HG03378 (cell line): ENCODE measurements around the gene CCDC13.

Experiments
- ATAC-seq: cut with Tn5 transposase; IDR thresholded peaks from one replicate; pipeline ENCODE4 v1.9.1; 2021; ENCODE audit warnings: mild to moderate bottlenecking, moderate library complexity; ENCODE audit not compliant: unreplicated experiment

Gene CCDC13

DNA sequence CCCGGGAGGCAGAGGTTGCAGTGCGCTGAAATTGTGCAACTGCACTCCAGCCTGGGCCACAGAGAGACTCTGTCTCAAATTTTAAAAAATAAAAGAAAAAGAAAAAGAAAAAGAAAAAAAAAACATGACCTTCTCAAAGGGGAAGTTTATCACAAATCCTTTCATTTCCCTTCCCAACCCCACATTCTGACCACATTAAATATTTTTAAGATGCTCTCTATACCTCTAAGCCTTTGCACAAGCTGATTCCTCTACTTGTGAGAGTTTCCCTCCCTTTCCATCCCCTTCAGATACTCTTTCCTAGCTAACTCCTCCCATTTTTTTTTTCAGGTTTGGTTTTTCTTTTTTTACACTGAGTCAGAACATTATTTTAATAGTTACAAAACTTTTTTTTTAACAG lies 27.2 kb upstream of the CCDC13 start:
- ATAC-seq: no peak

DNA sequence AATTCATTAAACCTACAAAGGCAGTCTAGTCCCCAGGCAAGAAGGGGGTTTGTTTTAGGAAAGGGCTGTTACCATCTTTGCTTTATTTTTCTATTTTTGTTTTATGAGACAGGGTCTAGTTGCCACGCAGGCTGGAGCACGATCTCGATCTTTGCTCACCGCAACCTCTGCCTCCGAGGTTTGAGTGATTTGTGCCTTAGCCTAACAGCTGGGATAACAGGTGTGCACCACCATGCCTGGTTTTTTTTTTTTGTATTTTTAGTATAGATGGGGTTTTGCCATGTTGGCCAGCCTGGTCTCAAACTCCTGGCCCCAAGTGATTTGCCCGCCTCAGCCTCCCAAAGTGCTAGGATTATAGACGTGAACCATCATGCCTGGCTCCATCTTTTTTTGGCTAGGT lies 26.3 kb upstream of the CCDC13 start:
- ATAC-seq: no peak

DNA sequence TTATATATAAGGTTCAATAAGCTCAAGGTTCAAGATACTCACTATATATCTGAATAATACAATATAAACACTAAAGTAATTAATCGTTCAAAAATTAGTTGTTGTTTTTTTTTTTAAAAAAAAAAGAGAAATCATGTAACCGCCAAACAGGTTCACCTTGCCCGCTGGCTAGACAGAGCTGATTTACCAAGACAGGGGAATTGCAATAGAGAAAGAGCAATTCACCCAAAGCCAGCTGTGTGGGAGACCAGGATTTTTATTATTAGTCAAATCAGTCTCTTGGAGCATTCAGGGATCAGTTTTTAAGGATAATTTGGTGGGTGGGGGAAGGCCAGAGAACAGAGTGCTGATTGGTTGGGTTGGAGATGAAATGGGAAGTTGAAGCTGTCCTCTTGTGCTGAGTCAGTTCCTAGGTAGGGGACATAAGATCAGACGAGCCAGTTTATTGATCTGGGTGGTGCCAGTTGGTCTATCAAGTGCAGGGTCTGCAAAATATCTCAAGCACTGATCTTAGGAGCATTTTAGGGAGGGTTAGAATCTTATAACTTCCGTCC lies 23.4 kb upstream of the CCDC13 start:
- no peak for ATAC-seq

GRCh38 chr3:42795621-42796181 lies 22.6 kb upstream of the CCDC13 start:
- ATAC-seq: no peak

GRCh38 chr3:42790714-42791229 lies 17.7 kb upstream of the CCDC13 start:
- no peak for ATAC-seq

DNA sequence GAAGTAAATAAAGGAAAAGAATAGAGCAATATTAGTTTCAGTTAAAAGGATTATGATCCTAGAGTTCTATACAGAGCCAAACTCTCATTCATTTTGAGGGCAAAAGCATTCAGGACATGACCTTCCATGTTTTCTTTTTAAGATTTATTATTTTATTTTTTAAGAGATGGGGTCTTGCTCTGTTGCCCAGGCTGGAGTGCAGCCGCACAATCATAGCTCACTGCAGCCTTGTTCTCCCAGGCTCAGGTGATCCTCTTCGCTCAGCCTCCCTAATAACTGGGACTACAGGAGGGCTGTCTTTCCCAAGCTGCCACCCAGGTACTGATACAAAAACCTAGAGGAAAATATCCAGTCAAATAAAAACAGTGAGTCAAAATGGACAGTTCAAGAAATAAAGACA lies 13.6 kb upstream of the CCDC13 start:
- ATAC-seq: no peak

DNA sequence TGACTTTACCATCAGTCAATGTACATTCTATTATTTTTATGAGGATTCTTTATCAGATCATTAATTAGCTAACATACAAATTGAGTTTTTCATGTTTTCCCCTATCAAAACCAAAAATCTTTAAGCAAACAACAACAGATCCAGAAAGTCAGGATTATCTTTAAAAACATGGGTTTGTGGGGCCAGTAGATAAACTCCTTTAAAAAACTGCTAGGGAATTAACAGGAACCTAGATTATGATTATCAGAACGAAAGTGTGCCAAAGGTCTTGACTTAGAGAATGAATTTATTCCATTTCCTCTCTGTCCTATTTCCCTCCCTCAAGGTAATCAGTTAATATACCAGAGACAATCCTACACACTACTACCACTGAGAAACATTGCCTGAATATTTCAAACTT lies 13.2 kb upstream of the CCDC13 start:
- ATAC-seq: no peak

DNA sequence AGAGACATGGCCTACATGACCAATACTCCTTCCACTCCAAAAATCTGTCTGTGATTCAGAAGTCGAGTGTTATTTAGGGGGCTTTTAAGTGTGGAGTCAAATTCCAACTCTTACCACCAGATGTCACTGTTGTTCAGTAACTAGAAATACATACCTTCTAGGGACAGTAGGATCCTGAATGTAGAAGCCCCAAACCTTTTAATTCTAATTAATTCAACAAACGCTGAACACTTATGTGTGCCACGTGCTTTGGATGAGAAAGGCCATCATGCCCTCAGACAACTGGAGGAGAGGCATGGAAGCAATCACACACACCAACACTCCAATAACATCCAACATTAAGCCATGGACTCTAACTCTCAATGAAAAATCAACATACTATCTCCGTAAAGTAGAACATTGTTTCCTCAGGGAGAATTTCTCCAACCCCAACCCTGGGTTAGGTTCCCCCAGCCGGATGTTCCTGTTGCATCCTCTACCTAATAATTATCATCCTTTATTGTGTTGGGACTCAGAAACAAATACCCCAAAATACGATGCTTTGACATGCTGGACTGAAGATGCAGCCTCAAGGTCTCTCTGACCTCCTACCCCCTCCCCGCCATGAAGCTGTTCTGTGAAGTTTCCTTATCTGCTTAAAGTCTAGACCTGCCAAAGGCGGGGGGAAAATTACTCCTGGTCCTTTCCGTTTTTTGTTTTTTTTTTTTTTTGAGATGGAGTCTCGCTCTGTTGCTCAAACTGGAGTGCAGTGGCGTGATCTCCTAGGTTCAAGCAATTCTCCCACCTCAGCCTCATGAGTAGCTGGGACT lies 8.0 kb upstream of the CCDC13 start:
- no peak for ATAC-seq

- ATAC-seq: no peak
Measured at GRCh38 chr3:42780398-42780797, 7.3 kb upstream of the CCDC13 start.

GRCh38 chr3:42778644-42779043 lies 5.6 kb upstream of the CCDC13 start:
- no peak for ATAC-seq

DNA sequence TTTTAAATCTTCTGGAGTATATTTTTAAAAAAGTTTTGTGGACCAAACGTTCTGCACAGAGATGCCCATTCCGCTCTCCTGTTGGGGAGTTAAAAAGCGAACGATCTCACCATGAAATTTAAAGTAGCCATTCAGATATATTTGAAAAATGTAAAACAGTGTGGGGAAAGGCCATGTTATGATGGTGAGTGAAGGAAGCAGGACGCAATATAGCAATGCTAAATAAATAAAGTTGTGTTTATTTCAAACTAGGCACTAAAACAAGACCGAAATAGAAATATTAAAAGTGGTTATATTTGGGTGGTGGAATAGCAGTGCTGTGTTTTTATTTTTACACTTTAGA lies 327 bp upstream of the CCDC13 start:
- ATAC-seq: no peak

- no peak for ATAC-seq
Measured at GRCh38 chr3:42771271-42771670, 1.8 kb downstream of the CCDC13 start.

GRCh38 chr3:42769477-42770131 lies 3.4 kb downstream of the CCDC13 start:
- ATAC-seq: no peak

- ATAC-seq: no peak
Measured at GRCh38 chr3:42764561-42765295, 8.3 kb downstream of the CCDC13 start.

DNA sequence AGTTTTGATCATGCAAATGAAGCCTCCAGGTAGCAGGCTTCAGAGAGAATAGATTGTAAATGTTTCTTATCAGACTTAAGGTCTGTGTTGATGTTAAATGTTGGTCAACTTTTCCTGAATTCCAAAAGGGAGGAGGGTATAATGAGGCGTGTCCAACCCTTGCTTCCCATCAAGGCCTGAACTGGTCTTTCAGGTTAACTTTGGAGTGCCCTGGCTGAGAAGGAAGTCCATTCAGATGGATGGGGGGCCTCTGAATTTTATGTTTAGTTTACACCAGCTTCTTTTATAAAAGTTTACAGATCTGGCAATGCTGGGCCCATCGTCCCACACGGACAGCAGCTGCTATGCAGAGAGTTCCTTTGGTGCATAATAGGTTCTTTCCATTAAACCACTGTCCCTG lies 8.9 kb downstream of the CCDC13 start:
- ATAC-seq: no peak

GRCh38 chr3:42763021-42763420 lies 10.0 kb downstream of the CCDC13 start:
- ATAC-seq: no peak

- no peak for ATAC-seq
Measured at GRCh38 chr3:42762046-42762724, 10.9 kb downstream of the CCDC13 start.

GRCh38 chr3:42758126-42758525 lies 14.9 kb downstream of the CCDC13 start:
- ATAC-seq: no peak

DNA sequence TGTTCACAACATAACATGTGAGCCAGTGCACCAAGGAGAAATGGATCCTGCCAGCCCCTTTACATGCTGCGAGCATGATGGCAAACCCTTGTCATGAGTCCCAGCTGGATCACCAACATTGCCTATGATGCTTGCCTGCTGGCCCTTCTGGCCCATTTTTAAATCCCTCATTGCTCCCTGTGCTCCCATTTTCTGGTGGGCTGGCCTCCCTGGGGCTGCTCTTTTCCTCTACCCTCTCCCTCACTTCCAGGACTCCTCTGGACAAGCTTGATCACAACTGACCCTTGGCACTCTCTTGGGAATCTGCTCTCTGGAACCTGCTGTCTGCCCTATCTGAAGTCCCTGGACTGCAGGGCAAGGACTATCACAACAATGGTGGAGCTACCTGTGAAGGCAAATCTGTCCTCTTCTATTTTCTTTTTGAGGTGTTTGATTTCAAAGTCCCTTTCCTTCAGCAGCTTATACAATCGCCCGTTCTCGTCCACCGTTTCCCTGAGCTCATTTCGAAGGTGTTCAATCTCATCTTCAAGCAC lies 16.3 kb downstream of the CCDC13 start:
- ATAC-seq: no peak
